Stimulated activated naive B cell treated with anti-CD40 and anti-IgM and Interleukin-4, amounts not matched to agents 10 μg/mL and 1 μg/mL and 100 μg/mL, for 72 hours (primary cell): Measurements from ENCODE around the gene PLBD2.

Experiments
- ATAC-seq, 2 donors: fragments of 150-1000 bp; cut with Tn5 transposase; replicated peaks; 2 replicates each; pipeline ENCODE4 v1.10.0; 2021; ENCODE audit warnings: moderate library complexity in 1 of 2
- DNase-seq: peaks from one replicate; pipeline ENCODE4 v3.0.0; 2021
- H3K27ac Mint-ChIP-seq: one replicate; pipeline ENCODE4 v1.8.0; 2022; ENCODE audit warnings: mild to moderate bottlenecking, mixed read lengths
- H3K27me3 Mint-ChIP-seq, 2 donors: one replicate each; pipeline ENCODE4 v1.8.0; 2022; ENCODE audit warnings: mixed read lengths in 2 of 2
- H3K36me3 Mint-ChIP-seq, 2 donors: one replicate each; pipeline ENCODE4 v1.8.0; 2022; ENCODE audit warnings: mixed read lengths in 2 of 2, mild to moderate bottlenecking in 1 of 2
- H3K4me1 Mint-ChIP-seq, 2 donors: one replicate each; pipeline ENCODE4 v1.8.0; 2022; ENCODE audit warnings: mixed read lengths in 2 of 2, mild to moderate bottlenecking in 1 of 2
- H3K4me3 Mint-ChIP-seq, 2 donors: one replicate each; pipeline ENCODE4 v1.8.0; 2022; ENCODE audit warnings: mild to moderate bottlenecking in 2 of 2, mixed read lengths in 2 of 2, moderate library complexity in 1 of 2
- H3K9me3 Mint-ChIP-seq, 2 donors: one replicate each; pipeline ENCODE4 v1.8.0; 2022; ENCODE audit warnings: mixed read lengths in 2 of 2, mild to moderate bottlenecking in 1 of 2

PLBD2 gene

DNA sequence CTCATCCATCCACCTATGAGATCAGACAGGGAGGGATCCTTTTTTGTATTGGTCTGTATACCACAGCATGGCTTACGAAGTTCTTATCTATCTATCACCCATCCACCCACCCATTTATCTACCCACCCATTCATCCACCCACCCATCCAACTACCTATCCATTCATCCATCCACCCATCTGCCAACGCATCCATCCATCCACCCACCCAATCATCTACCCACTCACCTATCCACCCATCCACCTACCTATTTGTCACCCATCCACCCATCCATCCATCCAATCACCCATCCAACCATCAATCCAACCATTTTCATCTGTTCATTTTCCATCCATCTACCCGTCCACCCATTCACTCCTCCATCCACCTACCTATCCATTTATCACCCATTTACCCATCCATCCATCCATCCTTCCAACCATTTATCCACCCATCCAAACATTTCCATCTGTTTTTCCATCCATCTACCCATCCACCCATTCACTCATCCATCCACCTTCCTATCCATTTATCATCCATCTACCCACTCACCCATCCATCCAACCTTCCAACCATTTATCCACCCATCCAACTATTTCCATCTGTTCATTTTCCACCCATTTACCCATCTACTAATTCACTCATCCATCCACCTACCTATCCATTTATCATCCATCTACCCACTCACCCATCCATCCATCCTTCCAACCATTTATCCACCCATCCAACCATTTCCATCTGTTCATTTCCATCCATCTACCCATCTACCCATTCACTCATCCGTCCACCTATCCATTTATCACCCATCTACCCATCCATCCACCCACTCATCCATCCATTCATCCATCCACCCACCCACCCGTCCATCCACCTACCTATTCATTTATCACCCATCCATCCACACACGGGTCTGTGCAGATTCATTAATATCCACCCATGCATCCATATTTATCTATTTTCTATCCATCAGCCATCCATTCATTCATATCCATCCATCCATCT is 32.0 kb downstream of the PLBD2 start:
- DNase-seq (no peak), ATAC-seq (no peak)
- Mint-ChIP-seq H3K9me3 (no peaks in the 10 kb centered on the region), H3K36me3 (peaks cover 32 to 35% of the 10 kb centered on the region in 2 donors), H3K27me3 (no peaks in the 10 kb centered on the region), H3K4me3 (no peak overlapping the region), H3K27ac (no peak overlapping the region), H3K4me1 (no peaks in the 10 kb centered on the region)

- Mint-ChIP-seq H3K27ac (no peak overlapping the region), H3K4me1 (no peaks in the 10 kb centered on the region), H3K27me3 (no peaks in the 10 kb centered on the region), H3K9me3 (no peaks in the 10 kb centered on the region), H3K4me3 (no peak overlapping the region), H3K36me3 (peaks cover 27 to 28% of the 10 kb centered on the region in 2 donors)
- no peak for ATAC-seq
- DNase-seq, result no peak
Observed at GRCh38 chr12:113391145-113391544, 32.8 kb downstream of the PLBD2 start.

GRCh38 chr12:113391650-113392337 is 33.4 kb downstream of the PLBD2 start:
- H3K9me3 Mint-ChIP-seq, result no peaks in the 10 kb centered on the region
- no peak for DNase-seq
- no peak overlapping the region for H3K4me3 Mint-ChIP-seq
- H3K36me3 Mint-ChIP-seq, result peaks cover 23 to 28% of the 10 kb centered on the region in 2 donors
- H3K27me3 Mint-ChIP-seq, result no peaks in the 10 kb centered on the region
- H3K4me1 Mint-ChIP-seq, result no peaks in the 10 kb centered on the region
- no peak overlapping the region for H3K27ac Mint-ChIP-seq
- no peak for ATAC-seq

GRCh38 chr12:113392520-113392919 is 34.1 kb downstream of the PLBD2 start:
- peaks cover 18 to 23% of the 10 kb centered on the region in 2 donors for H3K36me3 Mint-ChIP-seq
- H3K4me3 Mint-ChIP-seq, result no peak overlapping the region
- H3K4me1 Mint-ChIP-seq, result peaks cover under 1 to 4% of the 10 kb centered on the region in 2 donors
- no peak overlapping the region for H3K27ac Mint-ChIP-seq
- ATAC-seq, result no peak
- no peaks in the 10 kb centered on the region for H3K9me3 Mint-ChIP-seq
- peaks cover 2 to 3% of the 10 kb centered on the region in 2 donors for H3K27me3 Mint-ChIP-seq
- DNase-seq, result no peak

- no peak overlapping the region for H3K4me3 Mint-ChIP-seq
- DNase-seq (no peak), ATAC-seq (no peak)
- no peaks in the 10 kb centered on the region for H3K9me3 Mint-ChIP-seq
- H3K27me3 Mint-ChIP-seq, result peaks cover 6 to 8% of the 10 kb centered on the region in 2 donors
- H3K27ac Mint-ChIP-seq, result no peak overlapping the region
- peaks cover 14 to 18% of the 10 kb centered on the region in 2 donors for H3K36me3 Mint-ChIP-seq
- H3K4me1 Mint-ChIP-seq, result peaks cover 3 to 9% of the 10 kb centered on the region in 2 donors
Observed at GRCh38 chr12:113392988-113393579, 34.7 kb downstream of the PLBD2 start.

DNA sequence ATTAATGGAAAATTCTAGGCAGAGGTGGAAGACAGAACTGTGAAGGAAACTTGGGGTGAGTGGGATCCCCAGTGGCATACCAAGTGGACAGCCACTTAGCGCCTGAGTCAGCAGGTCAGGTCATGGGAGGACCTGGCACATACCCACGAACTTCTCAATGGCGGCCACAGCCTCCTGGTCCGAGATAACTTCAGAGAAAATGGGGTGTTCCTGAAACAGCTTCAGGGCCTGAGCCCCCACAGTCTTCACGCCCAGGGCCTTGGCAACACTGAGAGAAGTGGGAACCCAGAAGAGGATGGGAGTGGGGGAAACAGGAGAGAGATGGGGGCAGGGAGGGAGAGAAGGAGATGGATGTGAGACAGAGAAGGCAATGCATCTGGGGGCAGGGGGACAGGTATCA is 35.4 kb downstream of the PLBD2 start:
- Mint-ChIP-seq H3K27ac (no peak overlapping the region), H3K4me1 (peaks cover 5 to 9% of the 10 kb centered on the region in 2 donors), H3K4me3 (no peak overlapping the region), H3K36me3 (peaks cover 8 to 13% of the 10 kb centered on the region in 2 donors), H3K9me3 (no peaks in the 10 kb centered on the region), H3K27me3 (peaks cover 6 to 15% of the 10 kb centered on the region in 2 donors)
- DNase-seq, result no peak
- ATAC-seq, result no peak

- ATAC-seq (no peak), DNase-seq (no peak)
- Mint-ChIP-seq H3K4me3 (no peak overlapping the region), H3K27me3 (peaks cover 16 to 29% of the 10 kb centered on the region in 2 donors), H3K36me3 (peaks cover 5 to 11% of the 10 kb centered on the region in 2 donors), H3K4me1 (peaks cover 5 to 9% of the 10 kb centered on the region in 2 donors), H3K9me3 (no peaks in the 10 kb centered on the region), H3K27ac (no peak overlapping the region)
Observed at GRCh38 chr12:113395119-113395518, 36.7 kb downstream of the PLBD2 start.

DNA sequence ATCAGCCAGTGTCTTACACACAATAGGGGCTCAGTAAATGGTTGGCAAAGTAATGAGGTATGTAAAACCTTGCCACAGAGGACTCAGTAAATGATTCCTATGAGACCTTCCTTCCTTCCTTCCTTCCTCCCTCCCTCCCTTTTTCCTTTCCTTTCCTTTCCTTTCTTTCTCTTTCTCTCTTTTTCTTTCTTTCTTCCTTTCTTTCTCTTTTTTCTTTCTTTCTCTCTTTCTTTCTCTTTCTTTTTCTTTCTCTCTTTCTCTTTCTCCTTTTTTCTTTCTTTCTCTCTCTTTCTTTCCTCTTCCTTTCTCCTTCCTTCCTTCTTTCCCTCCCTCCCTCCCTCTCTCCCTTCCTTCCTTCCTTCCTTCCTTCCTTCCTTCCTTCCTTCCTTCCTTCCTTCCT is 37.8 kb downstream of the PLBD2 start:
- ATAC-seq, result no peak
- no peak for DNase-seq
- no peak overlapping the region for H3K4me3 Mint-ChIP-seq
- H3K9me3 Mint-ChIP-seq, result no peaks in the 10 kb centered on the region
- peaks cover 21 to 35% of the 10 kb centered on the region in 2 donors for H3K27me3 Mint-ChIP-seq
- peaks cover 5 to 11% of the 10 kb centered on the region in 2 donors for H3K36me3 Mint-ChIP-seq
- no peak overlapping the region for H3K27ac Mint-ChIP-seq
- peaks cover 5 to 9% of the 10 kb centered on the region in 2 donors for H3K4me1 Mint-ChIP-seq

GRCh38 chr12:113396828-113397496 is 38.6 kb downstream of the PLBD2 start:
- Mint-ChIP-seq H3K36me3 (peaks cover under 1 to 7% of the 10 kb centered on the region in 2 donors), H3K27me3 (peaks cover 21 to 35% of the 10 kb centered on the region in 2 donors), H3K4me1 (peaks cover 5 to 9% of the 10 kb centered on the region in 2 donors), H3K4me3 (no peak overlapping the region), H3K9me3 (no peaks in the 10 kb centered on the region), H3K27ac (no peak overlapping the region)
- ATAC-seq (no peak), DNase-seq (no peak)

DNA sequence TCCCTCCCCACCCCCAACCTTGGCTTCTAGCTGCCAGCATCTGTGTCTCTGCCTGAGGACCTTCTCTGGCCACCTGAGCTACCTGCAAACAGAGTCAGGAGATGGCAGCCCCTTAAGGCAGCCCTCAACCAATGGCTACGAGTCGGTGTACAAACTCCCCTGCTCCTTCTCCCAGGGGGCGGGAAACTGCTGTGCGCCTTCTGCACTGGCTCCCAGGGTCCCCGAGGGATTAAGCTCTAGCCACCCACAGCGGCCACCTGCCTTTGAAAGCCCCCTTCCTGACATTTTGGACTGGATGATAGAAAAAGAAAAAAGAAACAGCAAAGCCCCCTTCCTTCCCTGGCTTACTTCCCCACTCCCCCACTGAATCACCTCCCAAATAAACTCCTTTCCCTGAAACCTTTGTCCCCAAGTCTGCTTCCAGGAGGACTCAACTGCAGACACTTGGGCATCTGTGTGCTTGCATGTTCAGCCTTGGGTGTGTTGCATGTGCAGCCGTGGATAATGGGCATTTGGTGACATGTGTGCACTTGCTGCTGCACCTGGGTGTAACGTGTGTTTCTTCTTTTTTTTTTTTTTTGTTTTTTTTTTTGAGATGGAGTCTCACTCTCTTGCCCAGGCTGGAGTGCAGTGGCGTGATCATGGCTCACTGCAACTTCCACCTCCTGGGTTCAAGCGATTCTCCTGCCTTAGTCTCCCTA is 39.3 kb downstream of the PLBD2 start:
- no peak for ATAC-seq
- peaks cover 5 to 9% of the 10 kb centered on the region in 2 donors for H3K4me1 Mint-ChIP-seq
- H3K27ac Mint-ChIP-seq, result peak overlapping the region; percentile 47
- peaks cover 21 to 37% of the 10 kb centered on the region in 2 donors for H3K27me3 Mint-ChIP-seq
- H3K9me3 Mint-ChIP-seq, result no peaks in the 10 kb centered on the region
- peaks cover 0 to 6% of the 10 kb centered on the region in 2 donors for H3K36me3 Mint-ChIP-seq
- no peak overlapping the region for H3K4me3 Mint-ChIP-seq
- DNase-seq, result no peak

DNA sequence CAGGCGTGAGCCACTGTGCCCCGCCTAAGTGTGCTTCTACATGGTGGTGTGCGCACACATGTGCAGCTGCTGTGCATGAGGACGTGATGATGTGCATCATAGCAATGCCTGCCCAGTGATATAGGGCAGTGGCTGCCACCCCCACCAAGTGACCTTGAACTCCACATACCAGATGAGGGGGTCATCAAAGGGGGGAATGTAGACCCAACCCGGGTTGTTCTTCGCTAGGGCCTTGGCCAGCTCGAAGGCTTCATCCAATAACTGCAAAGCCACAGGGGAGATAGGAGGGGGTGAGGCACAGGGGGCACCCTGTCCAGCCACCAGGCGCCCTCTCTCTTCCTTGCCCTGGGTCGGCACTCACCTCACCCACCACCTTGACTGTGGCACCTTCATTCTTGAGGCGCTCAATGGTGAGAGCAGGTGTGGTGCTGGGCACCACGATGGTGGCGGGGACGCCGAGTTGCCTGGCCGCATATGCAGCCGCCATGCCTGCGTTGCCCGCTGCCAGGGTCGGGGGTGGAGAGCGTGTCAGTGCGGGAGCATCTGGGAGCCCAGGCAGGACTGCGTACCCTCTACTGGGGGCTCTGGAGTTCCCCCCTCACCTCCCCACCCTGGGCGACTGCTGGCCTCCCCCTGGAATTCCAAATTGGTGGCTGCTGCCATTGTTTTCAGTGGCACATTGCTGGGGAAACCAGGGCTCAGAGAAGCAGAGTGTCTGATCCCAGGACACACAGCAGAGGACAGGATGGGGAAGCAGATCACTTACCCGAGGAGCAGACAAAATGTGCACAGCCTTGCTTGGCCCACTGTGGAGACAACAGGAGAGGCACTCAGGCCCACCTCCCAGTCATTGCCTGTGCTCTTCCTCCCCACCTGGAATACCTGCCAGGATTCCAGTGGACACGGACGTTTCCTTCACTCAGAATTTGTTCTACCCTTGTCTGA is 40.2 kb downstream of the PLBD2 start:
- H3K9me3 Mint-ChIP-seq, result no peaks in the 10 kb centered on the region
- H3K27ac Mint-ChIP-seq, result no peak overlapping the region
- H3K27me3 Mint-ChIP-seq, result peaks cover 21 to 40% of the 10 kb centered on the region in 2 donors
- peaks cover 0 to 2% of the 10 kb centered on the region in 2 donors for H3K36me3 Mint-ChIP-seq
- peaks cover 5 to 9% of the 10 kb centered on the region in 2 donors for H3K4me1 Mint-ChIP-seq
- H3K4me3 Mint-ChIP-seq, result no peak overlapping the region
- DNase-seq (no peak), ATAC-seq (no peak)

- no peak for DNase-seq
- Mint-ChIP-seq H3K4me3 (no peak overlapping the region), H3K9me3 (no peaks in the 10 kb centered on the region), H3K4me1 (peaks cover 5 to 17% of the 10 kb centered on the region in 2 donors), H3K27ac (no peak overlapping the region), H3K36me3 (no peaks in the 10 kb centered on the region), H3K27me3 (peaks cover 21 to 42% of the 10 kb centered on the region in 2 donors)
- no peak for ATAC-seq
Observed at GRCh38 chr12:113399490-113399889, 41.1 kb downstream of the PLBD2 start.
